Trophoblast cell (in vitro differentiated cells and primary cell): ENCODE data around the gene TUBA4A.
A peak's percentile ranks its signal among the peaks of the same experiment; 100 is the strongest.

Source experiments
- DNase-seq, 2 donors: peaks; one replicate each; pipeline ENCODE4 v3.0.0-alpha.2; 2016
- H2AFZ ChIP-seq: 2 replicates; pipeline ENCODE4 v1.6.1; 2013; ENCODE audit warnings: low read length, moderate library complexity, mild to moderate bottlenecking; ENCODE audit not compliant: insufficient read depth, poor library complexity
- H2AK5ac ChIP-seq: 2 replicates; pipeline ENCODE4 v1.6.1; 2013; ENCODE audit warnings: mild to moderate bottlenecking, low read length
- H2BK120ac ChIP-seq: 2 replicates; pipeline ENCODE4 v1.6.1; 2013; ENCODE audit warnings: low read length, mild to moderate bottlenecking, moderate library complexity; ENCODE audit not compliant: insufficient read depth, poor library complexity
- H2BK12ac ChIP-seq: 2 replicates; pipeline ENCODE4 v1.6.1; 2013; ENCODE audit warnings: mild to moderate bottlenecking, low read length, moderate library complexity
- H2BK5ac ChIP-seq: 2 replicates; pipeline ENCODE4 v1.6.1; 2013; ENCODE audit warnings: low read length, low read depth, moderate library complexity, mild to moderate bottlenecking; ENCODE audit not compliant: poor library complexity
- H3K14ac ChIP-seq: 2 replicates; pipeline ENCODE4 v1.6.1; 2013; ENCODE audit warnings: mild to moderate bottlenecking, low read length
- H3K18ac ChIP-seq: 2 replicates; pipeline ENCODE4 v1.6.1; 2013; ENCODE audit warnings: mild to moderate bottlenecking, low read length
- H3K23ac ChIP-seq: 2 replicates; pipeline ENCODE4 v1.6.1; 2013; ENCODE audit warnings: low read length
- H3K27ac ChIP-seq: 2 replicates; pipeline ENCODE4 v1.5.1; 2013; ENCODE audit warnings: low read depth, mild to moderate bottlenecking, inconsistent platforms, low read length, moderate library complexity
- H3K27me3 ChIP-seq: 2 replicates; pipeline ENCODE4 v1.6.1; 2013; ENCODE audit warnings: inconsistent platforms, mild to moderate bottlenecking, low read length, moderate library complexity; ENCODE audit not compliant: insufficient read depth
- H3K36me3 ChIP-seq, 2 experiments: 1 replicate in 1 of 2; 2 replicates in 1 of 2; pipeline ENCODE4 v1.6.1; 2013; ENCODE audit warnings: low read length in 2 of 2, mild to moderate bottlenecking in 2 of 2, moderate library complexity in 1 of 2; ENCODE audit not compliant: insufficient read depth in 2 of 2, control insufficient read depth in 1 of 2
- H3K4ac ChIP-seq: 2 replicates; pipeline ENCODE4 v1.6.1; 2013; ENCODE audit warnings: low read depth, mild to moderate bottlenecking, low read length, moderate library complexity
- H3K4me1 ChIP-seq, 2 experiments: 1 replicate in 1 of 2; 2 replicates in 1 of 2; pipeline ENCODE4 v1.6.1; 2013; ENCODE audit warnings: low read length in 2 of 2, mild to moderate bottlenecking in 2 of 2, moderate library complexity in 1 of 2; ENCODE audit not compliant: insufficient read depth in 2 of 2, control insufficient read depth in 1 of 2
- H3K4me2 ChIP-seq: 2 replicates; pipeline ENCODE4 v1.6.1; 2013; ENCODE audit warnings: inconsistent platforms, mild to moderate bottlenecking, low read length, moderate library complexity
- H3K4me3 ChIP-seq: 2 replicates; pipeline ENCODE4 v1.5.1; 2013; ENCODE audit warnings: mild to moderate bottlenecking, low read depth, low read length, inconsistent platforms
- H3K79me1 ChIP-seq: one replicate; pipeline ENCODE4 v1.6.1; 2013; ENCODE audit warnings: low read length
- H3K79me2 ChIP-seq: 2 replicates; pipeline ENCODE4 v1.6.1; 2013; ENCODE audit warnings: low read length, mild to moderate bottlenecking; ENCODE audit not compliant: control insufficient read depth, insufficient read depth, poor library complexity
- H3K9ac ChIP-seq: 2 replicates; pipeline ENCODE4 v1.6.1; 2013; ENCODE audit warnings: mild to moderate bottlenecking, low read length
- H3K9me3 ChIP-seq: 2 replicates; pipeline ENCODE4 v1.6.1; 2013; ENCODE audit warnings: low read depth, mild to moderate bottlenecking, control low read depth, inconsistent platforms, low read length; ENCODE audit not compliant: insufficient read depth
- H4K12ac ChIP-seq: 2 replicates; pipeline ENCODE4 v1.6.1; 2013; ENCODE audit warnings: low read depth, mild to moderate bottlenecking, low read length, moderate library complexity
- H4K8ac ChIP-seq: 2 replicates; pipeline ENCODE4 v1.6.1; 2013; ENCODE audit warnings: low read depth, mild to moderate bottlenecking, low read length, moderate library complexity
- H4K91ac ChIP-seq: one replicate; pipeline ENCODE4 v1.6.1; 2013; ENCODE audit warnings: low read depth, mild to moderate bottlenecking, low read length, moderate library complexity
- WGBS: extraction: QIAGEN DNeasy Blood & Tissue Kit; methylation state at CpG from one replicate; pipeline ENCODE4 v1.1.7; 2013; ENCODE audit warnings: missing lambda C conversion rate; ENCODE audit not compliant: insufficient read length, insufficient coverage; ENCODE audit errors: extremely low coverage; 5-methylcytosine and 5-hydroxymethylcytosine counted together

TUBA4A gene

GRCh38 chr2:219214141-219214540 lies 39.6 kb downstream of the TUBA4A start:
- no peak overlapping the region for H2AFZ ChIP-seq
- WGBS = no CpG with 5 or more reads among the region's 15 CpGs
- H3K9ac ChIP-seq = no peak overlapping the region
- H4K8ac ChIP-seq = no peak overlapping the region
- H3K4me1 ChIP-seq = peaks cover 6 to 12% of the 10 kb centered on the region in 2 experiments
- peak overlapping the region; percentile 22 for H4K12ac ChIP-seq
- H3K36me3 ChIP-seq = peaks cover 49 to 54% of the 10 kb centered on the region in 2 experiments
- DNase-seq = no peak
- H2BK5ac ChIP-seq = no peak overlapping the region
- H3K79me2 ChIP-seq = peaks cover 8% of the 10 kb centered on the region
- no peak overlapping the region for H4K91ac ChIP-seq
- no peak overlapping the region for H3K4me2 ChIP-seq
- no peaks in the 10 kb centered on the region for H3K27me3 ChIP-seq
- H3K23ac ChIP-seq = no peak overlapping the region
- H3K4me3 ChIP-seq = no peak overlapping the region
- no peak overlapping the region for H2AK5ac ChIP-seq
- H3K9me3 ChIP-seq = no peaks in the 10 kb centered on the region
- no peak overlapping the region for H3K4ac ChIP-seq
- no peak overlapping the region for H2BK12ac ChIP-seq
- H3K27ac ChIP-seq = no peak overlapping the region
- H3K79me1 ChIP-seq = peaks cover 11% of the 10 kb centered on the region
- no peak overlapping the region for H2BK120ac ChIP-seq
- no peak overlapping the region for H3K18ac ChIP-seq
- H3K14ac ChIP-seq = no peak overlapping the region

GRCh38 chr2:219213486-219214071 lies 40.1 kb downstream of the TUBA4A start:
- H2BK5ac ChIP-seq = no peak overlapping the region
- no peak overlapping the region for H2AK5ac ChIP-seq
- H3K79me2 ChIP-seq = peaks cover 7% of the 10 kb centered on the region
- H3K4me2 ChIP-seq = no peak overlapping the region
- peaks cover 7% of the 10 kb centered on the region for H3K79me1 ChIP-seq
- WGBS = no CpG with 5 or more reads among the region's 10 CpGs
- H3K14ac ChIP-seq = no peak overlapping the region
- no peak overlapping the region for H2BK12ac ChIP-seq
- no peak overlapping the region for H3K4me3 ChIP-seq
- H3K9me3 ChIP-seq = no peaks in the 10 kb centered on the region
- DNase-seq = no peak
- no peak overlapping the region for H4K12ac ChIP-seq
- H3K27me3 ChIP-seq = no peaks in the 10 kb centered on the region
- H3K23ac ChIP-seq = no peak overlapping the region
- H4K91ac ChIP-seq = no peak overlapping the region
- H2BK120ac ChIP-seq = no peak overlapping the region
- H3K36me3 ChIP-seq = peaks cover 53 to 59% of the 10 kb centered on the region in 2 experiments
- peaks cover 5 to 10% of the 10 kb centered on the region in 2 experiments for H3K4me1 ChIP-seq
- H4K8ac ChIP-seq = no peak overlapping the region
- no peak overlapping the region for H3K18ac ChIP-seq
- H3K27ac ChIP-seq = no peak overlapping the region
- H3K9ac ChIP-seq = no peak overlapping the region
- no peak overlapping the region for H3K4ac ChIP-seq
- no peak overlapping the region for H2AFZ ChIP-seq

- H2BK120ac ChIP-seq = no peak overlapping the region
- H3K4me2 ChIP-seq = no peak overlapping the region
- no peak overlapping the region for H3K18ac ChIP-seq
- H2AK5ac ChIP-seq = no peak overlapping the region
- H3K79me2 ChIP-seq = peaks cover 1% of the 10 kb centered on the region
- H3K4me3 ChIP-seq = no peak overlapping the region
- H4K12ac ChIP-seq = no peak overlapping the region
- no peak overlapping the region for H3K23ac ChIP-seq
- H3K4me1 ChIP-seq = peaks cover 2 to 5% of the 10 kb centered on the region in 2 experiments
- H3K79me1 ChIP-seq = peaks cover 2% of the 10 kb centered on the region
- no peak overlapping the region for H2AFZ ChIP-seq
- H3K27me3 ChIP-seq = no peaks in the 10 kb centered on the region
- no peaks in the 10 kb centered on the region for H3K9me3 ChIP-seq
- H4K8ac ChIP-seq = no peak overlapping the region
- WGBS = no CpG with 5 or more reads among the region's 8 CpGs
- H3K14ac ChIP-seq = no peak overlapping the region
- no peak for DNase-seq
- no peak overlapping the region for H2BK12ac ChIP-seq
- no peak overlapping the region for H3K4ac ChIP-seq
- no peak overlapping the region for H3K9ac ChIP-seq
- H2BK5ac ChIP-seq = no peak overlapping the region
- no peak overlapping the region for H3K27ac ChIP-seq
- H4K91ac ChIP-seq = no peak overlapping the region
- peaks cover 58 to 65% of the 10 kb centered on the region in 2 experiments for H3K36me3 ChIP-seq
Observed at GRCh38 chr2:219213026-219213415, 40.7 kb downstream of the TUBA4A start.

- no peak overlapping the region for H4K12ac ChIP-seq
- H3K9ac ChIP-seq = no peak overlapping the region
- H2BK5ac ChIP-seq = no peak overlapping the region
- H3K4me3 ChIP-seq = no peak overlapping the region
- no peak overlapping the region for H2BK120ac ChIP-seq
- no peak overlapping the region for H3K23ac ChIP-seq
- H2AFZ ChIP-seq = no peak overlapping the region
- peaks cover 5% of the 10 kb centered on the region for H3K79me2 ChIP-seq
- H3K14ac ChIP-seq = no peak overlapping the region
- H3K4me1 ChIP-seq = peaks cover 2 to 4% of the 10 kb centered on the region in 2 experiments
- H3K4ac ChIP-seq = no peak overlapping the region
- H3K4me2 ChIP-seq = no peak overlapping the region
- no peaks in the 10 kb centered on the region for H3K9me3 ChIP-seq
- no peak overlapping the region for H2AK5ac ChIP-seq
- no peak overlapping the region for H4K91ac ChIP-seq
- WGBS = no CpG with 5 or more reads among the region's 9 CpGs
- H3K27me3 ChIP-seq = no peaks in the 10 kb centered on the region
- H2BK12ac ChIP-seq = no peak overlapping the region
- peaks cover 5% of the 10 kb centered on the region for H3K79me1 ChIP-seq
- H3K18ac ChIP-seq = no peak overlapping the region
- no peak overlapping the region for H4K8ac ChIP-seq
- no peak overlapping the region for H3K27ac ChIP-seq
- H3K36me3 ChIP-seq = peaks cover 58 to 63% of the 10 kb centered on the region in 2 experiments
- no peak for DNase-seq
Observed at GRCh38 chr2:219210886-219211362, 42.8 kb downstream of the TUBA4A start.
